HG03354 (cell line): ENCODE results near the gene PARP1.

Experiments used
- ATAC-seq: cut with Tn5 transposase; IDR thresholded peaks from one replicate; pipeline ENCODE4 v1.9.1; 2021; ENCODE audit warnings: mild to moderate bottlenecking; ENCODE audit not compliant: unreplicated experiment, poor library complexity, severe bottlenecking

PARP1 gene

DNA sequence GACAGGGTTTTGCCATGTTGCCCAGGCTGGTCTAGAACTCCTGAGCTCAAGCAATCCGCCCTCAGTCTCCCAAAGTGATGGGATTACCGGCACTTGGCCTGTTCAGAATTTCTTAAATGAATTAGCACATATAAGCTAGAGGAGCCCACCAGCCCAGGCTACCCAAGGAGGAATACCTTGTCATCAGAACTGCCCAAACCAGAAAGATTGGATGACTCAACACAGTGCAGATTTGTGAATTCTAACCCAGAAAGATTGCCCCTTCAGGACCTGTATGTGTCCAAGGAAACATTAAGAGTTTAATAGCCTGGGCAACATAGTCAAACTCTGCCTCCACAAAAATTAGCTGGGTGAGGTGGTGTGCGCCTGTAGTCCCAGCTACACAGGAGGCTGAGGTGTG is 84.9 kb downstream of the PARP1 start:
- ATAC-seq: no peak

DNA sequence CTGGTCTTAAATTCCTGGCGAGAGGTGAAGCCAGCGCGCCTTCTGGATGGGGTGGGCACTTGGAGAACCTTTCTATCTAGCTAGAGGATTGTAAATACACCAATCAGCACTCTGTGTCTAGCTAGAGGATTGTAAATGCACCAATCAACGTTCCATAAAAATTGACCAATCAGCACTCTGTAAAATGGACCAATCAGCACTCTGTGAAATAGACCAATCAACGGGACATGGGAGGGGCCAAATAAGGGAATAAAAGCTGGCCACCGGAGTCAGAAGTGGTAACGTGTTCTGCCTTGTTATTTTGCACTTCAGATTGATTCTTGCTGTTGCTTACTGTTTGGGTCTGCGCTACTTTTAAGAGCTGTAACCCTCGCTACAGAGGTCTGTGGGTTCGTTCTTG is 87.0 kb downstream of the PARP1 start:
- no peak for ATAC-seq

DNA sequence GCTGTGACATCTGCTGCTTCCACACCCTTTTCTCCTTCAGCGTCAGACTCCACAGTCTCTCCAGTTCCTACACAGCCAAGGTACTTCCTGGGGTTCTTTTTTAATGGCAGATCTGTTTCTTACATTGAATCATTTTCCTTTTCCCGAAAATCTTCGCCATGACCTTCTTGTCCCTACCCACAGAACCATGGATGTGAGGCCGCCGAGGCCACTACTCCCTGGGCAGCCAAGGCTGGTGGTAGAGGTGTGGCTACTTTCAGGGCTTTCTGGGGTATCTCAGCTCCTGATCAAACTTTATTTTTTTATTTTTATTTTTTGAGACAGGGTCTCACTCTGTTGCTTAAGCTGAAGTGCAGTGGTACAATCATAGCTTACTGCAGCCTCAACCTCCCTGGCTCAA is 89.4 kb downstream of the PARP1 start:
- no peak for ATAC-seq

DNA sequence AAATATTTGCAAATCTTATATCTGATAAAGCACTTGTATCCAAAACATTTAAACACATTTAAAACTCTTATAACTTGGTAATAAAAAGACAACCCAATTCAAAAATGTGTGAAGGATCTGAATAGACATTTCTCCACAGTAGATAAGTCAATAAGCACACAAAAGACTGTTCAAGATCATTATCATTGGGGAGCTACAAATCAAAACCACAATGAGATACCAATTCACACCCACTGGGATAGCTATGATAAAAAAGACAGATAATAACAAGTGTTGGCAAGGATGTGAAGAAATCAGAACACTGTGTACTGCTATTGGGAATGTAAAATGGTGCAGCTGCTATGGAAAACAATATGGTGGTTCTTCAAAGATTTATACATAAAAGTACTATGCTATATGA is 93.8 kb downstream of the PARP1 start:
- no peak for ATAC-seq

DNA sequence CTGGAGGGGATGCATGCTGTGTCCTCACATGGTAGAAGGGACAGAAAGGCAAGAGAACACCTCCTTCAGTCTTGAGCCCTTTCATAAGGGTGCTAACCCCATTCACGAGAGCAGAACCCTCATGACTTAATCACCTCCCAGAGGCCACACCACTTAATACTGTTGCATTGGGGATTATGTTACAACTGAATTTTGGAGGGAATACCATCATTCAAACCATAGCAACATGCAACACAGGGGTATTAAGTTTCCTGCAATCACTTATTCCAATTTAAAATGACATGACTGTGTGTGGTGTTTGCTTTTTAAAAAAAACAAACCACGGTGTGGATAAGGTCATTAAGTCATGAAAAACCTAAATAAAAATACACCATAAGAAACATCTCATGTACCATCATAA is 95.8 kb downstream of the PARP1 start:
- ATAC-seq: no peak

DNA sequence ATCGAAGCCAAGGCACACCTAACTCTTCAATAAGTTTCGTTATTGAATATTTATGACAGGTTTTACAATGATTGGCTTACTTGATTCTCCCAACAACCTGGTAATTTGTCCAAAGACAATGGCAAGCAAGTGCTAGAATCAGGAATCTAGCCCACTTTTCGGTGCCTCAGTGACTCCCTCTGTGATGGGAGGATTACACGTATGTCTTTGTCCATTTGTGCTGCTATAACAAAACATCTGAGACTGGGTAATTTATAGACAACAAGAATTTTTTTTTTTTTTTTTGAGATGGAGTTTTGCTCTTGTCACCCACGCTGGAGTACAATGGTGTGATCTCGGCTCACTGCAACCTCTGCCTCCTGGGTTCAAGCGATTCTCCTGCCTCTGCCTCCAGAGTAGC is 96.5 kb downstream of the PARP1 start:
- ATAC-seq: no peak
